Measurements from ENCODE around the gene PSTPIP2. TPM values are rescaled to one million over a fixed set of nuclear protein-coding genes. Genes with fewer than 3 reads are reported as not detected.
A peak's percentile ranks its signal among the peaks of the same experiment; 100 is the strongest.
"Not testable (repeated sequence)": the region's sequence is repeated elsewhere in the genome, so short reads cannot be mapped to it uniquely, and the experiment has no call there.

Gene PSTPIP2
- polyA plus RNA-seq, 2 of the 4 experiments (the other 2 are of a cell fraction): 0.10 to 0.19 TPM

DNA sequence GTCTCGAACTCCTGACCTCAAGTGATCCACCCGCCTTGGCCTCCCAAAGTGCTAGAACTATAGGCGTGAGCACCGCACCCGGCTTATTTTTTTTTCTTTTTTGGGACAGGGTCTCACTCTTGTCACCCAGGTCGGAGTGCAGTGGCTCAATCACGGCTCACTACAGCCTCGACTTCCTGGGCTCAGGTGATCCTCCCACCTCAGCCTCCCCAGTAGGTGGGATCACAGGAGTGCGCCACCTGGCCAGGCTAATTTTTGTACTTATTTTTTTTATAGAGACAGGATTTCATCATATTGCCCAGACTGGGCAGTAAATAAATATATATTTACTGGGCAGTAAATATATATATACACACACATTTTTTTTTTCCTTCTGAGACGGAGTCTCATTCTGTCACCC, 23.5 kb upstream of the PSTPIP2 start:
- no peak for FAIRE-seq
- CTCF ChIA-PET: no interaction called here

DNA sequence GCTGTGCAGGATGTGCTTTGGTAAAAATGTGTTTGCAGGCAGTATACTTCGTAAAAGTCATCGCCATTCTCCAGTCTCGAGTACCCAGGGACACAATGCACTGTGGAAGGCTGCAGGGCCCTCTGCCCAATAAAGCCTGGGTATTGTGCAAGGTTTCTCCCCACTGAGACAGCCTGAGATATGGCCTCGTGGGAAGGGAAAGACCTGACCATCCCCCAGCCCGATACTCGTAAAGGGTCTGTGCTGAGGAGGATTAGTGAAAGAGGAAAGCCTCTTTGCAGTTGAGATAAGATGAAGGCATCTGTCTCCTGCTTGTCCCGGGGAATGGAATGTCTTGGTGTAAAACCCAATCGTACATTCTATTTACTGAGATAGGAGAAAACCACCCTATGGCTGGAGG, 16.4 kb upstream of the PSTPIP2 start:
- peaks cover 11% of the 10 kb centered on the region; the same call in 1 of the 3 replicates for H3K9me3 ChIP-seq
- ATAC-seq; H3K27ac ChIP-seq; DNase-seq (ENCODE audit: low read depth in 1 of 2, low spot score in 1 of 2); POLR2A ChIA-PET; H3K4me1 ChIP-seq; FAIRE-seq; H3K4me3 ChIP-seq; H3K4me2 ChIP-seq: not testable (repeated sequence)
- CTCF ChIA-PET: interaction anchor here (0.7 kb wide), 1 partner anchor 15 kb away, joined by 3 read pairs; no protein-coding TSS in a partner anchor
- 95% methylated on average over 5 of the region's 8 CpGs for WGBS (ENCODE audit: missing lambda C conversion rate)

More for the DNA sequence above, 23.5 kb upstream of the PSTPIP2 start:
- Histone ChIP-seq H3K4me2 (0 out of 3 replicates have a peak overlapping the region, but pooled peaks have one; percentile 88), H3K9me3 (no peaks in the 10 kb centered on the region), H3K27ac (no peak overlapping the region), H3K4me3 (no peak overlapping the region), H3K4me1 (peaks cover 7% of the 10 kb centered on the region; the same call in 1 of the 3 replicates)
- WGBS (ENCODE audit: missing lambda C conversion rate): 98% methylated on average over 10 of the region's 10 CpGs
- TF ChIP-seq CHD2 (IDR thresholded peaks at IDR 0.05; ENCODE audit: low read length, partially characterized antibody) (no peak), HEYL (CRISPR knock-in tag; IDR thresholded peaks at IDR 0.05) (no peak), CBX2 (IDR thresholded peaks at IDR 0.05; ENCODE audit: borderline replicate concordance, low read depth) (no peak), GATA3 (IDR thresholded peaks at IDR 0.05; ENCODE audit: borderline replicate concordance) (no peak), NFE2L2 (conservative IDR thresholded peaks at IDR 0.05; ENCODE audit: low read length) (no peak), ZFP36 (IDR thresholded peaks at IDR 0.05; ENCODE audit: borderline replicate concordance, partially characterized antibody) (no peak), CEBPB (IDR thresholded peaks at IDR 0.05) (no peak), ZNF302 (CRISPR knock-in tag; IDR thresholded peaks at IDR 0.05) (no peak), MAFK (IDR thresholded peaks at IDR 0.05; ENCODE audit: partially characterized antibody) (no peak), JUN (IDR thresholded peaks at IDR 0.05) (no peak), RFX5 (IDR thresholded peaks at IDR 0.05) (no peak), FOXS1 (CRISPR knock-in tag; IDR thresholded peaks at IDR 0.05) (no peak), EP300 (IDR thresholded peaks at IDR 0.05) (no peak), RNF2 (IDR thresholded peaks at IDR 0.05; ENCODE audit: borderline replicate concordance, low read depth) (no peak), SMC3 (IDR thresholded peaks at IDR 0.05) (no peak)
- TF ChIP-seq, protein P1, sequence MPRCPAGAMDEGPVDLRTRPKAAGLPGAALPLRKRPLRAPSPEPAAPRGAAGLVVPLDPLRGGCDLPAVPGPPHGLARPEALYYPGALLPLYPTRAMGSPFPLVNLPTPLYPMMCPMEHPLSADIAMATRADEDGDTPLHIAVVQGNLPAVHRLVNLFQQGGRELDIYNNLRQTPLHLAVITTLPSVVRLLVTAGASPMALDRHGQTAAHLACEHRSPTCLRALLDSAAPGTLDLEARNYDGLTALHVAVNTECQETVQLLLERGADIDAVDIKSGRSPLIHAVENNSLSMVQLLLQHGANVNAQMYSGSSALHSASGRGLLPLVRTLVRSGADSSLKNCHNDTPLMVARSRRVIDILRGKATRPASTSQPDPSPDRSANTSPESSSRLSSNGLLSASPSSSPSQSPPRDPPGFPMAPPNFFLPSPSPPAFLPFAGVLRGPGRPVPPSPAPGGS (IDR thresholded peaks at IDR 0.05): no peak
- TF ChIP-seq, protein P2, sequence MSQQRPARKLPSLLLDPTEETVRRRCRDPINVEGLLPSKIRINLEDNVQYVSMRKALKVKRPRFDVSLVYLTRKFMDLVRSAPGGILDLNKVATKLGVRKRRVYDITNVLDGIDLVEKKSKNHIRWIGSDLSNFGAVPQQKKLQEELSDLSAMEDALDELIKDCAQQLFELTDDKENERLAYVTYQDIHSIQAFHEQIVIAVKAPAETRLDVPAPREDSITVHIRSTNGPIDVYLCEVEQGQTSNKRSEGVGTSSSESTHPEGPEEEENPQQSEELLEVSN (IDR thresholded peaks at IDR 0.05; ENCODE audit: borderline replicate concordance, low read depth): no peak
- TF ChIP-seq, protein P3, sequence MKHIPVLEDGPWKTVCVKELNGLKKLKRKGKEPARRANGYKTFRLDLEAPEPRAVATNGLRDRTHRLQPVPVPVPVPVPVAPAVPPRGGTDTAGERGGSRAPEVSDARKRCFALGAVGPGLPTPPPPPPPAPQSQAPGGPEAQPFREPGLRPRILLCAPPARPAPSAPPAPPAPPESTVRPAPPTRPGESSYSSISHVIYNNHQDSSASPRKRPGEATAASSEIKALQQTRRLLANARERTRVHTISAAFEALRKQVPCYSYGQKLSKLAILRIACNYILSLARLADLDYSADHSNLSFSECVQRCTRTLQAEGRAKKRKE (CRISPR knock-in tag; IDR thresholded peaks at IDR 0.05; ENCODE audit: low read depth): no peak
- TF ChIP-seq, protein P4, sequence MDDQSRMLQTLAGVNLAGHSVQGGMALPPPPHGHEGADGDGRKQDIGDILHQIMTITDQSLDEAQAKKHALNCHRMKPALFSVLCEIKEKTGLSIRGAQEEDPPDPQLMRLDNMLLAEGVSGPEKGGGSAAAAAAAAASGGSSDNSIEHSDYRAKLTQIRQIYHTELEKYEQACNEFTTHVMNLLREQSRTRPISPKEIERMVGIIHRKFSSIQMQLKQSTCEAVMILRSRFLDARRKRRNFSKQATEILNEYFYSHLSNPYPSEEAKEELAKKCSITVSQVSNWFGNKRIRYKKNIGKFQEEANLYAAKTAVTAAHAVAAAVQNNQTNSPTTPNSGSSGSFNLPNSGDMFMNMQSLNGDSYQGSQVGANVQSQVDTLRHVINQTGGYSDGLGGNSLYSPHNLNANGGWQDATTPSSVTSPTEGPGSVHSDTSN (IDR thresholded peaks at IDR 0.05): no peak
- ATAC-seq (no peak), DNase-seq (ENCODE audit: low read depth in 1 of 2, low spot score in 1 of 2) (no peak)
- POLR2A ChIA-PET: no interaction called here

DNA sequence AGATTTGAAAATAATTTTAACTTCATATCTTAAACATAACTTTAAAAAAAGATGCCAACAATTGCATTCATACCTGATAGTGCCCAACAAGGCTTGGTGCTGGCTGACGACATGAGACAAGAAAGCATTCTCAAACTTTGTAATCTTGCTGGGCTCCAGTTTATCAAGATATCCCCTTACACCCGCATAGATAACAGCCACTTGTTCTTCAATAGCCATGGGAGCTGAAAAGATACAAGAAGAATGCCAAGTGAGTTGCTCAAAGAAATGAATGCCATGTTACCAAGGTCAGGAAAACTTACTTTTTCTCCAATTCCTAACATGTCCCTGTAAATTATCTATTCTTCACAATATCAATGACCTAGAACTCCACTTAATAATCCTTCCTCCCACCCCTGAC, 12.4 kb upstream of the PSTPIP2 start:
- FAIRE-seq (no peak), ATAC-seq (no peak), DNase-seq (ENCODE audit: low read depth in 1 of 2, low spot score in 1 of 2) (no peak)
- no peaks in the 10 kb centered on the region for H3K4me1 ChIP-seq
- no peak overlapping the region for H3K4me3 ChIP-seq
- TF ChIP-seq CHD2 (IDR thresholded peaks at IDR 0.05; ENCODE audit: low read length, partially characterized antibody) (no peak), FOXS1 (CRISPR knock-in tag; IDR thresholded peaks at IDR 0.05) (no peak), SREBF2 (IDR thresholded peaks at IDR 0.05) (no peak), KDM1A (IDR thresholded peaks at IDR 0.05; ENCODE audit: low read depth) (no peak)
- TF ChIP-seq, protein P5, sequence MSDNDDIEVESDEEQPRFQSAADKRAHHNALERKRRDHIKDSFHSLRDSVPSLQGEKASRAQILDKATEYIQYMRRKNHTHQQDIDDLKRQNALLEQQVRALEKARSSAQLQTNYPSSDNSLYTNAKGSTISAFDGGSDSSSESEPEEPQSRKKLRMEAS (IDR thresholded peaks at IDR 0.05): no peak
- peaks cover 3% of the 10 kb centered on the region; the same call in 1 of the 3 replicates for H3K9me3 ChIP-seq
- 97% methylated on average over 2 of the region's 2 CpGs for WGBS (ENCODE audit: missing lambda C conversion rate)
- CTCF ChIA-PET: interaction anchor here (1.7 kb wide), 1 partner anchor 11 kb away, joined by 6 read pairs; no protein-coding TSS in a partner anchor
- no peak overlapping the region for H3K27ac ChIP-seq
- POLR2A ChIA-PET: no interaction called here
- no peak overlapping the region for H3K4me2 ChIP-seq
